Left lung (tissue), 10 donors: ENCODE results near the gene SNX14. TPM values are rescaled to one million over a fixed set of nuclear protein-coding genes. Genes with fewer than 3 reads are reported as not detected.

Source experiments
- ATAC-seq: fragments of 200-7000 bp; cut with Tn5 transposase; one replicate; pipeline ENCODE4 v1.9.1; 2020; ENCODE audit warnings: moderate library complexity
- DNase-seq, 4 donors: peaks; one replicate each; pipeline ENCODE4 v3.0.0-alpha.2; 2013 to 2020
- H3K27ac ChIP-seq, 2 donors: fragments of 200-600 bp; sonication (generic) in 1 of 2; one replicate each; pipeline versions ENCODE4 v1.5.0 to v1.8.0; 2020 to 2021
- H3K27me3 ChIP-seq, 2 donors: fragments of 200-600 bp; sonication (generic) in 1 of 2; one replicate each; pipeline versions ENCODE4 v1.5.0 to v1.8.0; 2020 to 2021
- H3K36me3 ChIP-seq, 2 donors: fragments of 200-600 bp; sonication (generic) in 1 of 2; one replicate each; pipeline versions ENCODE4 v1.5.0 to v1.8.0; 2020 to 2021
- H3K4me1 ChIP-seq, 2 donors: fragments of 200-600 bp; one replicate each; pipeline ENCODE4 v1.8.0; 2021
- H3K4me3 ChIP-seq, 2 donors: fragments of 200-600 bp; sonication (generic) in 1 of 2; one replicate each; pipeline versions ENCODE4 v1.5.0 to v1.8.0; 2020 to 2021; ENCODE audit warnings: mild to moderate bottlenecking in 1 of 2
- H3K9me3 ChIP-seq, 2 donors: fragments of 200-600 bp; sonication (generic) in 1 of 2; one replicate each; pipeline versions ENCODE4 v1.5.0 to v1.8.0; 2020 to 2021
- intact Hi-C, 2 donors: fragments of 100-400 bp; cut with DNase I; formaldehyde crosslinking; loops; one replicate each; pipeline versions ENCODE4 v1.11.2 to v1.14.2; 2022
- polyA plus RNA-seq, 6 donors: library from polyadenylated mRNA; unstranded; fragments of 120-200 nt; gene quantifications; one replicate each; pipeline ENCODE4 v1.2.1, GENCODE V29; 2013; ENCODE audit not compliant: insufficient read length in 6 of 6
- total RNA-seq, 2 donors: library from RNA; stranded (reverse); fragmentation: NEBNext Ultra II Directional; extraction: Animal tissue kit (Norgen Biotek cat#: 25700); gene quantifications; one replicate each; pipeline ENCODE4 v1.2.1, GENCODE V29; 2021
- TF ChIP-seq, protein P1 (sequence below), 2 donors: fragments of 200-600 bp; sonication (generic) in 1 of 2; IDR thresholded peaks; one replicate each; pipeline versions ENCODE4 v1.5.0 to v1.8.0; 2021; ENCODE audit warnings: antibody characterized with exemption in 2 of 2
- donor health status: DM: no; HTN: yes; CAD: no.
- donor health status: DM: no; HTN: no; CAD: no.

Gene SNX14
- total and polyA plus RNA-seq, 8 donors, result 79.9 to 150 (median 125) TPM

DNA sequence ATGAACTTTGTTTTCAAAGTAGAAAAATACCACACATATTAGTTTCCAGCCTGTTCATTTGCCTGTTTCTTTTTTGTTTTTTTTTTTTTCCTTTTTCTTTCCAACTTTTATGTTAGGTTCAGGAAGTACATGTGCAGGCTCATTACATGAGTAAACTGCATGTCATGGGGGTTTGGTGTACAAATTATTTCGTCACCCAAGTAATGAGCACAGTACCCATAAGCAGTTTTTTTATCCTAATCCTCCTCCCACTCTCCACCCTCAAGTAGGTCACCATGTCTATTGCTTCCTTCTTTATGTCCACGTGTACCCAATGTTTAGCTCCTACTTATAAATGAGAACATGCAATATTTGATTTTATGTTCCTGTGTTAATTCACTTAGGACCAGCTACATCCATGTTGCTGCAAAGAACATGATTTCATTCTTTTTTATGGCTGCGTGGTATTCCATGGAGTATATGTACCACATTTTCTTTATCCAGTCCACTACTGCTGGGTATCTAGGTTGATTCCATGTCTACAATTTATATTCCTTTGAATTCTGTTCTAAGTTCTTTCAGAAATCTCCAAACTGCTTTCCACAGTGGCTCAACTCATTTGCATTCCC, 31.8 kb downstream of the SNX14 start:
- intact Hi-C loops, result no loop called here
- DNase-seq (no peak), ATAC-seq (no peak)
- TF ChIP-seq, protein P1, sequence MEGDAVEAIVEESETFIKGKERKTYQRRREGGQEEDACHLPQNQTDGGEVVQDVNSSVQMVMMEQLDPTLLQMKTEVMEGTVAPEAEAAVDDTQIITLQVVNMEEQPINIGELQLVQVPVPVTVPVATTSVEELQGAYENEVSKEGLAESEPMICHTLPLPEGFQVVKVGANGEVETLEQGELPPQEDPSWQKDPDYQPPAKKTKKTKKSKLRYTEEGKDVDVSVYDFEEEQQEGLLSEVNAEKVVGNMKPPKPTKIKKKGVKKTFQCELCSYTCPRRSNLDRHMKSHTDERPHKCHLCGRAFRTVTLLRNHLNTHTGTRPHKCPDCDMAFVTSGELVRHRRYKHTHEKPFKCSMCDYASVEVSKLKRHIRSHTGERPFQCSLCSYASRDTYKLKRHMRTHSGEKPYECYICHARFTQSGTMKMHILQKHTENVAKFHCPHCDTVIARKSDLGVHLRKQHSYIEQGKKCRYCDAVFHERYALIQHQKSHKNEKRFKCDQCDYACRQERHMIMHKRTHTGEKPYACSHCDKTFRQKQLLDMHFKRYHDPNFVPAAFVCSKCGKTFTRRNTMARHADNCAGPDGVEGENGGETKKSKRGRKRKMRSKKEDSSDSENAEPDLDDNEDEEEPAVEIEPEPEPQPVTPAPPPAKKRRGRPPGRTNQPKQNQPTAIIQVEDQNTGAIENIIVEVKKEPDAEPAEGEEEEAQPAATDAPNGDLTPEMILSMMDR (IDR thresholded peaks at IDR 0.05), result no peak
- H3K4me3 ChIP-seq, result no peak overlapping the region
- H3K4me1 ChIP-seq, result no peaks in the 10 kb centered on the region
- no peak overlapping the region for H3K27ac ChIP-seq
- H3K27me3 ChIP-seq, result no peaks in the 10 kb centered on the region
- H3K9me3 ChIP-seq, result no peaks in the 10 kb centered on the region
- peaks cover 0 to 34% of the 10 kb centered on the region in 2 donors for H3K36me3 ChIP-seq

DNA sequence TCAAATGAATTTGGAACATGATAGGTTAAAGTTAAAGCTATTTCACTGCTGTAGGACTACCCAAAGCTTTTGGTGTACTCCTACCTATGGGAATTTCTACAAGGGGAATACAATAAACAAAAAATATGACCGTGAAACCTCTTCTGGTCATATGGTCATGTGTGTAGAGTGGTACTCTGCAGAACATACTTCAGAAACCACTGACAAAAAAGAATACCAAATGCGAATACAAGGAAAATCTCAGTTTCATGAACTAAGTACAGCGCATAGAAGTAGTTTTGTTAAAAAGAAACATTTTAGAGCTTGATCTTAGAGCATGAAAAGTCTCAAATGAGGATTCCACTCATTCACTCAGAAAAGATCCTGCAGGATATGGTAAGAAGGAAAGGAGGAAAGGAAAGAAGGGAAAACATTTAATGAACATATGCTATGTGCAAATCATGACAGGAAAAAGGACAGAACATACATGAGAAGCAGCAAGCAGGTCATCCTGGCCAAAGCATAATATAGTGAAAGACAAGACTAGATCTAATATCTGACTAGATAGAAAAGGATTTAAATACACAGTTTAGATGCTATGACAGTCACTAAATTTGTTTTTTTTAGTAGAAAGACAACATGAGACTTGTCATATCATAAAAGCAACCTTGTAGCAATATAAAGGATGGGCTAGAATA, 36.5 kb downstream of the SNX14 start:
- TF ChIP-seq, protein P1 (IDR thresholded peaks at IDR 0.05), result no peak
- Histone ChIP-seq H3K27me3 (no peaks in the 10 kb centered on the region), H3K9me3 (no peaks in the 10 kb centered on the region), H3K4me1 (no peaks in the 10 kb centered on the region), H3K4me3 (no peak overlapping the region), H3K27ac (no peak overlapping the region), H3K36me3 (peaks cover 0 to 54% of the 10 kb centered on the region in 2 donors)
- no peak for DNase-seq
- ATAC-seq, result no peak
- intact Hi-C loops, result no loop called here

DNA sequence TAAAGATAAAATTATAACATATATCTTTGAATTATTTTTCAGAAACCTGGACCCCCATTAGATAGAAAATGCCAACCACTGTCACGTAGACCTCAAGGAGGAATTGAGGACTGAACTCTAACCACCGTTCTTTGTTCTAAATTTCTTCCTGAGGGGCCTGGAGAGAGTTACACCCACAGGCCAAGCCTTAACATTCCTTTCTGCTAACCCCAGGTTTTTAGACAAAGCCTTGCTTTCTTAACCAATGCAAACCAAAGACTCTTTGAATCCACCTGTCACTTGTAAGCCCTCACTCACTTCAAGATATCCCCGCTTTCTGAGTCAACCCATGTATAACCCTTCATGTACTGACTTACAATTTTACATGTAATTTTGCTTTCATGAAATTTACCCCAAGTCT, 41.0 kb downstream of the SNX14 start:
- Histone ChIP-seq H3K27me3 (no peaks in the 10 kb centered on the region), H3K9me3 (no peaks in the 10 kb centered on the region), H3K27ac (no peak overlapping the region), H3K4me3 (no peak overlapping the region), H3K4me1 (no peaks in the 10 kb centered on the region), H3K36me3 (peaks cover 0 to 61% of the 10 kb centered on the region in 2 donors)
- TF ChIP-seq, protein P1 (IDR thresholded peaks at IDR 0.05), result no peak
- no peak for DNase-seq
- intact Hi-C loops, result no loop called here
- no peak for ATAC-seq

DNA sequence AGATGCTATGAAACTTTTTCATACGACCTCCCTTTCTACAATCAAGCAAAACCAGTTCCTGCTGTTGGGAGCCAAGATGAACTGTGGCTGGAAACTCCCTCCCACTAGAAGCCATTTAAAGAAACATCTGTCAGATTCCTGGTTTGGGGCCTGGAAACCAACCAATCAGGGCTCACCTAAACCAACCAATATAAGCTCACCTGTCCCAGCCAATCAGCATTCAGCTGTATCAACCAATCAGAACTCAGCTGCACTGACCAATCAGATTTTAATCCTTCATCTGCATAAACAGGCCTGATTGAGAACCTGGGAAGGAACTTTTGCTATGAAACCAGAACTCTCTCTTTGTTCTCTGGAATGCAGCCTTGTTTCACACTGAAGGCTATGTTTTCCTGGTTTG, 42.4 kb downstream of the SNX14 start:
- no peaks in the 10 kb centered on the region for H3K4me1 ChIP-seq
- H3K9me3 ChIP-seq, result no peaks in the 10 kb centered on the region
- no peak overlapping the region for H3K27ac ChIP-seq
- TF ChIP-seq, protein P1 (IDR thresholded peaks at IDR 0.05), result no peak
- intact Hi-C loops, result no loop called here
- H3K27me3 ChIP-seq, result no peaks in the 10 kb centered on the region
- DNase-seq (no peak), ATAC-seq (no peak)
- H3K4me3 ChIP-seq, result no peak overlapping the region
- H3K36me3 ChIP-seq, result peaks cover 0 to 69% of the 10 kb centered on the region in 2 donors

DNA sequence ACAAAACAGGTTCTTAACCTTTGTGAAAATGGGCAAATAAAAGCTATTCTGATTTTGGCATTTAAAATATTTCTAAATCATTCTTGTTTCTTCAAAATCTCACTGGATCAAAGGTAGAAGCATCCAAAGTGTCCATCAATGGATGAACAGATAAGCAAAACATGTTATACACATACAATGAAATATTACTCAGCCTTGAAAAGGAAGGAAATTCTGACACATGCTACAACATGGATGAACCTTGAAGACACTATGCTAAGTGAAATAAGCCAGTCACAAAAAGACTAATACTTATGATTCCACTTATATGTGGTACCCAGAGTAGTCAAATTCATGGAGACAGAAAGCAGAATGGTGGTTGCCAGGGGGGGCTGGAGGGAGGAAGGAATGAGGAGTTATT, 45.9 kb downstream of the SNX14 start:
- H3K36me3 ChIP-seq, result peaks cover 0 to 57% of the 10 kb centered on the region in 2 donors
- H3K4me3 ChIP-seq, result no peak overlapping the region
- intact Hi-C loops, result no loop called here
- H3K27me3 ChIP-seq, result no peaks in the 10 kb centered on the region
- H3K4me1 ChIP-seq, result no peaks in the 10 kb centered on the region
- TF ChIP-seq, protein P1 (IDR thresholded peaks at IDR 0.05), result no peak
- ATAC-seq, result no peak
- DNase-seq, result no peak
- no peaks in the 10 kb centered on the region for H3K9me3 ChIP-seq
- no peak overlapping the region for H3K27ac ChIP-seq
